Raji (cell line): ENCODE data around the gene PDS5A.

Experiments used
- POLR2A ChIP-seq: IDR thresholded peaks from 2 replicates; pipeline ENCODE4 v1.6.1; 2011; ENCODE audit warnings: low read depth, low read length, control low read depth; ENCODE audit not compliant: insufficient read depth

Gene PDS5A

DNA sequence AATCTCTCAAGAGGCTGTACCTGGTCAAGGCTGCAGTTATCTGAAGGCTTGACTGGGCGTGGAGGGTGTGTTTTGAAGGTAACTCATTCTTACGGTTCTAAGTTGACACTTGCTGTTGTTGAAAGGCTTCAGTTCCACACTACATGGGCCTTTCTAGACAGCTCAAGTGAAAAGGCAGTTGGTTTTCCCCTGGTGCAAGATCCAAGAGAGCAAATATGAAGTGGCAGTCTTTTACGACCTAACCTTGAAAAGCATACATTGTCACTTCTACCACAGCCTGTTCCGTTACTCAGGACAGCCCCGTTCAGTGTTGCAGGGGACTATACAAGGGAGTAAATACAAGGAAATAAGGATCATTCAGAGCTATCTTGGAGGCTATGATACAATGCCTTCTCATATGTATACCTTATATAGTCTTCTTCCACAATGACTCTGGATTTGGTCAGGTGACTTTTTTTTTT, 46.2 kb downstream of the PDS5A start:
- no peak for TF ChIP-seq POLR2A

DNA sequence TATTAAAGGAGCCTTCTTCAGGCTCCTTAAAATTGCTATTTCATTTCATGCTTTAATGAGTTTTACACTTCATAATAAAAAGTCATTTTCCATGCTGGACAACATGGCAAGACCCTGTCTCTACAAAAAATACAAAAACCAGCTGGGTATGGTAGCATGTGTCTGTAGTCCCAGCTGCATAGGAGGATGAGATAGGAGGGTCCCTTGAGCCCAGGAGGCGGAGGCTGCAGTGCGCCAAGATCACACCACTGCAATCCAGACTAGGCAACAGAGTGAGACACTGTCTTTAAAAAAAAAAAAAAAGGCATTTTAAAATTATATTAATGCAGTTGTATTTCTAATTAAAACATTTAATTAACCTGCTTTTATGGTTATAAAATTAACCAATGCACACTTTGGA, 49.2 kb downstream of the PDS5A start:
- no peak for TF ChIP-seq POLR2A

DNA sequence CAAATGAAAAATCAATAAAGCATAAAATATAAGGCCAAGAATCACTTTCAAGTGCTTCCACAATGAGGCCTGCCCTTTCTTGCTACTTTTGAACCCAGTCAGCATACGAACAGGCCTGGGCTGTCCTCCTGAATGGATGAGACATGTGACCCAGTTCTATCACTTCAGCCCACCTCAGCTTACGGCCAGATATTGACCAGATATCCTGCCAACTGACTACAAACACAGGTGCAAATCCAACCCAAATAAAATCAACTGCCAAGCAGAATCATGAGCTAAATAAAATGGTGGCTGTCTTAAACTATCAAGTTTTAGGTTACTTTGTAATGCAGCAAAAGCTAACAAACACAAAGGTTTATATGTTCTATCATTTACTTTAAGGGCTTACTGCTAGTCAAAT, 53.7 kb downstream of the PDS5A start:
- TF ChIP-seq POLR2A = no peak

DNA sequence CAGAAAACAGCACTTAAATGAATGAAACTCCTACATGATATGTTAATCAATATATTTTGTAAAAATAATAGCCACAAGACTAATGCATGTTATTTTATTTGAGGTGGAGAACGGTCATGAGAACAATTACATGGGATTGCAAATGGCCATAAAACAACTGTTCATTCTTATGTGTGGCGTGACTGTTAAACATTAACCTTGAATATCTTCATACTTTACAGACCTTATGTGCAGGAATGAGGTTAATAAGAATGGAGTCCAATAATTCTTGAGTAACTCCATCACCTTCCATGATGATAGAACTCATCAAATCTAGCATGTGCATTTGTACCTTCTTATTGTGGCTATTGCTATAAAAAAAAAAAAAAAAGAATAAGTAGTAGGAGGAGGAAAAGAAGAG, 55.3 kb downstream of the PDS5A start:
- no peak for TF ChIP-seq POLR2A

DNA sequence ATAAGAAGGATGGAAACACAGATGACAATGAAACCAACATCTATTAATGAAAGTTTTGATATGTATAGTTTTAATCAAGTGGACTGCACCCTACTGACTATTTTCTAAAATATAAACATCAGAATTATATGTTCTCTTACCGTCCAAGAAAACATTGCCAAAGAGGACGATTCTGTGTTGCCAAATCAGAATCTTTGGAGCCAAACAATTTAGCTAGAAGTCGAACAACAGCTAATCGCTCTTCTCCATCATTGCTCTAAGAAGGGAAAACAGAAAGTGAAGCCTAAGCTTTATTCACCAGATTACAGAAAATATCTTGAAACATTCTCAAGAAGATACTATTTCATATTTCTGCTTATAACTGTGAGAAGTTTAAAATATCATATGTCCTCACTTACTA, 64.2 kb downstream of the PDS5A start:
- TF ChIP-seq POLR2A = no peak

DNA sequence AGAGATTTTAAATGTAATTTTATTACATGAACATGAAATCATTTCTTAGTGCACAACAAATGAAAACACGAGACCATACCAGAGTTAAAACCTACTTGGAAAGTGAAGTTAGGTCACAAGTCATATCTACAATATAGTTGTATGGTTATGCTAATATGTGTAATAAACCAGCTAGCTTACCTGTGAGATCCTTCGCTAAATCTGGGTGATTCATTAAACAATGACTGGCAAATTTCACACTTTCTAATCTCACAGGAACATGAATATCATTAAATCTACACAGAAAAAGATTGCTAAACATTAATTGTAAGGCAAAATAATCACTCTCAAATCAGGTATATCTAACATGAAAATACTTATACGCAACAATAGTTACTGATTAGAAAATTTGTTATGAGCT, 67.6 kb downstream of the PDS5A start:
- no peak for TF ChIP-seq POLR2A

DNA sequence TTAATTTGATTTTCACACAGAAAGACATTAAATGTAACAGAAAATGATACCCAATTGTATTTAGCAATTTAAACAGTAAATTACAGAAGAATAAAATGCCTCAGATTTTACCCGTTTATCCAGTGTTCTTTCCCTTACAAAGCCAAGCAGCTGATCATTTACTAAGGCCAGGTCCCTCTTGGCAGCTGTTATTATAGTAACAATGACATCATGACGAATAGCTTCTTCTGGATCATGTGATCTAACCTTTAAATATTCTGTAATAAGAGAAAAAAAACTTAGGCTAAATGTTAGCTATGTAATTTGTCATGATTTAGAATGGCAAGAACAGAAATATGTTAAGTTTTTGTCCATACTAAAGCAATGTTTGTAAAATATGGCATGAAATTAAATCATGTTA, 69.4 kb downstream of the PDS5A start:
- no peak for TF ChIP-seq POLR2A

DNA sequence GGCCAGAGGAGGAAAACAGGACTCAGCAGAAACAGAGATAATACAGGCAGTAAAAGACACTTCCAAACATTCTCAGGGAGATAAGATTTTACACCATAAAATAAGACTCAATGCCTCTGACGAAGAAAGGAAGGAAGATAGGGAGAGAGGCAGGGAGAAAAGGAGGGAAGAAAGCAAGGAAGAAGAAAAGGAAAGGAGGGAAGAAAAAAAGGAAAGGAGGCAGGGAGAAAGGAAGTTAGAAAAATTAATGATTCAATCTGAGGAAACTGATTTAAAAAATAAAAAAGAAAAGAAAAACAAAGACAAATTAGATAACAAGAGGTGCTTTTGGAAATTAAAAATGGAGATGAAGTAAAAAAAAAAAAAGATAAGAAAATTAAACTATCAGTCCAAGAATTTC, 72.1 kb downstream of the PDS5A start:
- no peak for TF ChIP-seq POLR2A

DNA sequence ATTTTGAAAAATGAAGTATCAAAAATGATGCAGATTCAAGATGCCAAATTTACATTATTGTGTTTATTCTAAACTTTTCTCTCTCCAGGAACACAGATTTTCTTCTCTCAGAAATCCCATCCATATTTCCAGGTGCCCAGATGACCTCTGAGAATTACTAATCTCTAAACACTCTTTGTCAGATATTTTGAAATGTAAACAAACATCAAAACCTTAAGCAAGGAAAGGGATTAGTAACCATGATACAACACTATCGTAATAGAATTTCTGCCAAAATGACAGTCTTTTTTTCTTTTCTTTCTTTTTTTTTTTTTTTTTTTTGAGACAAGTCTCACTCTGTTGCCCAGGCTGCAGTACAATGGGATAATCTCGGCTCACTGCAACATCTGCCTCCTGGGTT, 76.7 kb downstream of the PDS5A start:
- no peak for TF ChIP-seq POLR2A

DNA sequence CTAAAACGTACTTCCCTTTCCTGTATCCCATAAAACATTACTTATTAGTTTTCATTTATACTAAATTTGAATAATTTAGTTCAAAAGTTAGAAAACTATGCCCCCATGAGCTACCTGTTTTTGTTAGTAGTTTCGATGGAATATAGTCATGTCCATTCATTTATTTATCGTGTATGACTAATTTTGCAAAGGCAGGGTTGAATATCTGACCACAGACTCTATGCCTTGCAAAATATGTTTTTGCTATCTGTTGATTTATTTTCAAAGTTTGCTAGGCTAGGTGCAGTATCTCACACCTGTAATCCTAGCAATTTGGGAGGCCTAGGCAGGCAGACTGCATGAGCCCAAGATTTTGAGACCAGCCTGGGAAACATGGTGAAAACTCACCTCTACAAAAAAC, 78.4 kb downstream of the PDS5A start:
- TF ChIP-seq POLR2A = no peak

DNA sequence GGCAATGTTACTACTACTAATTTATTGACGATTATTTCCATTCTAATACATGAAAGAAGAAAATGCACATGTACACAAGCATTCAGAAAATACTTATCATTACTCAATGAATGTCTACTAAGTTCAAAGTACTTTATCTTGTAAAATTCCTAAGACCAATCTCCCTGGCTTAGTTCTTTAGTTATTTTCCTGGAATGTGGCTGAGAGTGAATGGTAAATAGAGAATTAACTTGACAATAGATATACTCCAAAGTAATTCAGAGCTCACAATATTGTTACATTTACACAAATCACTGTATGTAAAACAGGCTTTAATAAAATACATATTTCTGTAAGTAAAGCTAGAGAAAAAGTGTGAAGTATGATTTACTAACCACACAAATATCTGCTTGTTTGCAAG, 79.7 kb downstream of the PDS5A start:
- no peak for TF ChIP-seq POLR2A

DNA sequence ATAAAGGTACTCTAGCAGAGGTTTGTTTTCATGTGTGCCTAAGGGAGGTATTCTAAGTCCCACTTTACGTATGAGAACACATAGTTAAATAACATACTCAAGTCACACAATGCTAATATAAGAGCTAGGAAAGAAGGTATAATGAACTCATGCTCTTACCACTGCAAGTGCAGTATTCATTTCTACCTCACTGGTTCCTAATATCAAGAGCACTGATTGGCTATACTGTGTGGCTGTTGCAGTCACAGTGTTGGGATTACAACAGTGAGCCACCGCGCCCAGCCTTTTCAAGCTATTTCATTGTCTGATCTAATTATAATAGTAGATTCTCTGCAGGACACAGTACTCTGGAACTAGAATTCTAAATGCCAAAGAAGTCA, 84.0 kb downstream of the PDS5A start:
- no peak for TF ChIP-seq POLR2A

DNA sequence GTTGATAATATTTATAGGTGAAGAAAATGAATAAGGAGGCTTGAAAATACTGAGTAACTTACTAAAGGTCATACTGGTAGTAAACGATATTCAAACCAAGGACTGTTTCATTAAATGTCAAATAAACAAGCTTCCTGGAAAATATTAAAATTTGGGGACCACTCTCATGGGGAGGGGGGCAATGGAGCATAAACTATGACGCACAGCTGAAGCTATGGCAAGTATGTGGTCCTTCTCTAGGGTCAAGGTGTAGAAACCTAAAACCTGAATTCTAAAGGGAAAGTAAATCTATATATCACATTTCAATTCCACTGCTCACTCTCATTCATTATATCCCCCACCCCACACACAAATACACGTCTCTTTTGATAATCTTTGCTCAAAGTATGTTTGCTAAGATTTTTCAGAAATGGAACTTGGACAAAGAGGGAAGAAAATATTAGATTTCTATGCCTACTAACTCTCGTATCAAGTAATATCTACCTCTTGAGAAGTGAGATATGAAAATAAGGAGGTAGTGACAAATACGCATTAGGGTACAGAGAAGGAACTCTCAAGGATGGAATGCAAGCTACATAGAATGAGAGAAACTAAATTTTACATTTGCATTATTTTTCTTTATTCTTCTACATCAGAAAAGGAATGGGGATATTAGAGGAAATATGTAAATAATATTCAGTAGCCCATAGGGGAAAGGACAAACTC, 84.6 kb downstream of the PDS5A start:
- no peak for TF ChIP-seq POLR2A

DNA sequence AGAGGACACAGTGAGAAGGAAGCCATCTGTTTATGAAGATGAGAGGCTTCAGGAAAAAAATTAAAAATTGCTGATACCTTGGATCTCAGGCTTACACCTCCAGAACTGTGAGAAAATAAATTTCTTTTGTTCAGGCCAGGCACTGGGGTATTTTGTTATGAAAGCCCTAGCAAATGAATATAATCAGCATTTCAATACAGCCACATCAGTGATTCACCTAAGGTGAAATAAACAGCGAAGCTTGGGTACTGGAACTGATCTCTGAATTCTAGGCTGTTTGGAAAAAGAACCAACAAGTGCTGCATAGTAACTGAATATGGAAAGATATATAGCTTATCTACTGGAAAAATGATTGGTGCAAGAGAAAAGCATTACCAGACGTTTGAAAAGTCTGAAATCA, 88.5 kb downstream of the PDS5A start:
- TF ChIP-seq POLR2A = no peak

DNA sequence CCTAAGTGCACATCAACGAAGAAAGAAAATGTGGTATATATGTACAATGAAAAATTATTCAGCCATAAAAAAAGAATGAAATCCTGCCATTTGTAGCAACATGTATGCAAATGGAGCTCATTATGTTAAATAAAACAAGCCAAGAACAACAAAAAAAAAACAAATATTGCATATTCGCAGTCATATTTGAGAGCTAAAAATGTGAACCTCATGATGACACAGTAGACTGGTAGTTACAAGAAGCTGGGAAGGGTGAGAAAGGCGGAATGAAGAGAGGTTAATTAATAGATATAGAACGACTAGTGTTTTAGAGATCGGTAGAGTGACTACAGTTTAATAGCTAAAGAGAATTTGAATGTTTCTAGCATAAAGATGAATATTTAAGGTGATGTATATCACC, 89.2 kb downstream of the PDS5A start:
- no peak for TF ChIP-seq POLR2A

DNA sequence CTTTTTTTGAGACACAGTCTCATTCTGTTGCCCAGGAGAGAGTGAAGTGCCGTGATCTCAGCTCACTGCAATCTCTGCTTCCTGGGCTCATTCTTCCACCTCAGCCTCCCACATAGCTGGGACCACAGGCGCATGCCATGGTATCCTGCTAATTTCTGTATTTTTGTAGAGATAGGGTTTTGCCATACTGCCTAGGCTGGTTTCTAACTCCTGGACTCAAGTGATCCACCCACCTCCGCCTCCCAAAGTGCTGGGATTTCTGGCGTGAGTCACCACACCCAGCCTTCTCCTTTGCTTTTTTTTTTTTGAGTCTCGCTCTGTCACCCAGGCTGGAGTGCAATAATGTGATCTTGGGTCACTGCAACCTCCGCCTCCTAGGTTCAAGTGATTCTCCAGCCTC, 94.1 kb downstream of the PDS5A start:
- no peak for TF ChIP-seq POLR2A

DNA sequence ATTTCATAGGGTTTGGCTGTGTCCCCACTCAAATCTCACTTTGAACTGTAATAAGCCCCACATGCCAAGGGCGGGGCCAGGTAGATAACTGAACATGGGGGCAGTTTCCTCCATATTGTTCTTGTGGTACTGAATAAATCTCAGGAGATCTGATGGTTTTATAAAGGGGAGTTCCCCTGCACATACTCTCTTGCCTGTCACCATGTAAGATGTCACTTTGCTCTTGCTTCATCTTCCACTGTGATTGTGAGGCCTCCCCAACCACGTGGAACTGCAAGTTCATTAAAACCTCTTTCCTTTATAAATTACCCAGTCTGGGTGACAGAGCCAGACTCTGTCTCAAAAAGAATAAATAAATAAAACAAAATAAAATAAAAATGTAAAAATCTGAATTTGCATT, 95.9 kb downstream of the PDS5A start:
- TF ChIP-seq POLR2A = no peak

DNA sequence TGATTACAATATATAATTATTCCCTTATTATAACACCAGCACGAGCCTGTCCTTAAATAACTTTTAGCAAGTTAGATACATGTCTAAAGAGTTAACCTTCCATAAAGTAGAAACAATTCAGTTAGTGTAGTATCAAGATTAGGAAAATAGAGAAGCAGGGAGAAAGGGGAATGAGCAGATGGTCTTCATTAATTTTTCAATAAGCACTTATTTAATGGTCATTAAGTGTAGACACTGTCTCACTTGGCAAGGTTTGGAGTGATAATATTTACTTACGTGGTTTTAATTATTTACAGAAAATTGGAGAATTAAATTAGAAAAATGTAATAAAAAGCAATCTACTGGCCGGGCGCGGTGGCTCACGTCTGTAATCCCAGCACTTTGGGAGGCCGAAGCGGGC, 99.7 kb downstream of the PDS5A start:
- no peak for TF ChIP-seq POLR2A

DNA sequence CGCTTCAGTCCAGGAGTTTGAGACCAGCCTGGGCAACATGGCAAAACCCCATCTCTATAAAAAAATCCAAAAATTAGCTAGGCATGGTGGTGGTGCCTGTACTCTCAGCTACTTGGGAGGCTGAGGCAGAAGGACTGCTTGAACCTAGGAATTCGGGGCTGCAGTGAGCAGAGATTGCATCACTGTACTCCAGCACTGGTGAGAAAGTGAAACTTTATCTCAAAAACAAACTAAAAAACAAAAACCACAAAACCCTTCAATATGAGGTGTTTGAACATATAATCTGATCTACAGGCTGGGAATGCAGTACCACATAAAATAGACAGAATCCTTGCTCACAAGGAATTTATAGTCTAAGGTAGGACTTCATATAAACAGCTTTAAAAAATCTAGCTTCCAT, 103.9 kb downstream of the PDS5A start:
- TF ChIP-seq POLR2A = no peak
